Ureter (tissue), 1 donor: ENCODE results near the gene RNGTT. TPM values are rescaled to one million over a fixed set of nuclear protein-coding genes. Genes with fewer than 3 reads are reported as not detected.
"Not testable (repeated sequence)": the region's sequence is repeated elsewhere in the genome, so short reads cannot be mapped to it uniquely, and the experiment has no call there.

Source experiments
- DNase-seq: peaks from one replicate; pipeline ENCODE4 v3.0.0-alpha.2; 2020; ENCODE audit warnings: low spot score
- total RNA-seq: library from RNA; stranded (reverse); gene quantifications from one replicate; pipeline ENCODE4 v1.2.4, GENCODE V29; 2023
- donor health status: DM: yes; HTN: yes; CAD: no.

Gene RNGTT
- total RNA-seq, 1 donor from 2014 or later = 14.9 TPM

DNA sequence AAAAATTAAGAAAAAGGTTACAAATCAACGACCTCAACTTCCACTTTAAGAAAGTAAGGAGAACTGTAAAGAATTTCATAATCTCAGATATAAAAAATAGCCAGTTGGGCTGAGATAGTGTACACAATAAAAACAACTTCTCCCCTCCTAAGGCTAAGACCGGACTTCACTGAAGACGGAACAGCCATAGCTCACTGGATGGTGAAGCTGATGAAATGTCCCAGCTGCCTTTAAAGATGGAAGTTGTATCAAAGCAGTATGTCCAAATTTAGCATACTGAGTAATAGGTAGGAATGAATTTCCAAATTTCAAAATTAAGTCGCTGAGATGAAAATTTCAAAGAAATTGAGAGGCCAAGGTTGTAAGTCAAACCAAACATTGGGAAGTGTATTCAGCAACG is 153.3 kb downstream of the RNGTT start:
- no peak for DNase-seq

DNA sequence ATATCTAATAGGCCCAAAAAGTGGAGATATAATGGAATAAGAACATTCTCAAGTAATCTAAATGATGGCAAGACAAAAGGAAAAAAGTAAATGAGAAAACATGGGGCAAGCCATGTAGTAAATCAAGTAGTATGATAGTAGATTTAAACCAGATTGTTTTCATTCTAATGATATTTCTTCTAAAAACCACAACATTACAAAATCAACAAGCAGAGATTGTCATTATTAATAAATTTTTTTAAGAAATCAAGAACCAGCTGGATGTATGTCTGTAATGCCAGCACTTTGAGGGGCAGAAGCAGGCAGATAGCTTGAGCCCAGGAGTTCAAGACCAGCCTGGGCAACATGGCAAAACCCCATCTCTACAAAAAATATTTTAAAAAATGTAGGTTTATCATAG is 155.0 kb downstream of the RNGTT start:
- no peak for DNase-seq

DNA sequence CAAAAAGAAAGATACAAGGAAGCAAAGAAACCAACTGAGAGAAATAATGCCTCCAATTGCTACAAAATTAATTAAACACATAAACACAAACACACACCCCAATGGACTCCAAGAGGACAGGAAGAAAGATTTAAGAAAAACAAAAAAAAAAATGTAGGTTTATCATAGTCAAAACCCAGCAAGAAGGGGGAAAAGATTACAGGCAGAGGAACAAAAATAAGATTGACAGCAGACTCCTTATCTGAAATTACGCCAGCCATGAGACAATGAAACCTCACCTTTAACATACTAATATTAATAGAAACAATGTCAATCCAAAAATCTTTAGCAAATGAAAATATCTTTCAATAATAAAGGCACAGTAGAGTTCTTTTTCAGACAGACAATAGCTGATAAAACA is 155.8 kb downstream of the RNGTT start:
- no peak for DNase-seq

DNA sequence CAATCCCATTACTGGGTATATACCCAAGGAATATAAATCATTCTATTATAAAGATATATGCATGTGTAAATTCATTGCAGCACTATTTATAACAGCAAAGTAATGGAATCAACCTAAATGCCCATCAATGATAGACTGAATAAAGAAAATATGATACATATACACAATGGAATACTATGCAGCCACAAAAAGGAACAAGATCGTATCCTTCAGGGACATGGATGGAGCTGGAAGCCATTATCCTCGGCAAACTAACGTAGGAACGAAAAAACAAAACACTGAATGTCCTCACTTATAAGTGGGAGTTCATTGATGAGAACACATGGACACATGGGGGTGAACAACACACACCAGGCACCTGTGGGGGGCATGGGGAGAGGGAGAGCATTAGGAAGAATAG is 156.7 kb downstream of the RNGTT start:
- DNase-seq = no peak

DNA sequence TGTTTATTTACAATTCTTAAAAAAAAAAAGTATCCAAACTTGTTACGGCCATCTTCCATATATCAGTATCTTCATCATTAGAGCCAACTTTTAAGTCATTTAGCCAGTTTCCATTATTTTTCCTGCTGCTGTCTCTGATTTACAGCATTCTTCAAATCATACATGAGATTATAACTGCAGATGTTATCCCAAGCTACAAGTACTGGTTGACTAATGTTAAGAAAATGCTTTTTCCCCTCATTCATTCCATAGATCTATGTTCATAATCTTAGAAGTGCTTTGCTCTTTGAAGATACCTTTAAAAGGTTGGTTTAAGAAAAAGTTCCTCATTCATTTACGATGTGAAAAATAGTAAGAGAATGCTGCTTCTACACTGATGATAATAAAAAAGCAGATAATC is 158.7 kb downstream of the RNGTT start:
- DNase-seq = no peak

DNA sequence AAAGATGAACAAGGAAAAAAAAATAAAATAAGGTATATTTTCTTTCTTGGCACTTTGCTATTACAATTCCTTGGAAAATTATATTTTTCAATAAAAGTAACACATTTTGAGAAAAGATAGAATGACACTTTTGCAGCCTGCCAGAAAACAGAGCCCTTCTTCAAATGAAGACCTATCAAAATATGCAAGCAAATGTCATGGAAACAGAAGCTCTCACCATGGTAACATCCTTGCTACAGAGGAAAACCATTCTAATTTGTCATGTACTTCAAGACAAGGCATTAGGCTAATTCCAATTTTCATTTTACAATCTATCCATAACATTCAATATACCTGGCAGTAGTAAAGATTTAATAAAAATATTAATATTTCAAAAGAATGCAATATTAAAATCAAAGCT is 177.9 kb downstream of the RNGTT start:
- no peak for DNase-seq

DNA sequence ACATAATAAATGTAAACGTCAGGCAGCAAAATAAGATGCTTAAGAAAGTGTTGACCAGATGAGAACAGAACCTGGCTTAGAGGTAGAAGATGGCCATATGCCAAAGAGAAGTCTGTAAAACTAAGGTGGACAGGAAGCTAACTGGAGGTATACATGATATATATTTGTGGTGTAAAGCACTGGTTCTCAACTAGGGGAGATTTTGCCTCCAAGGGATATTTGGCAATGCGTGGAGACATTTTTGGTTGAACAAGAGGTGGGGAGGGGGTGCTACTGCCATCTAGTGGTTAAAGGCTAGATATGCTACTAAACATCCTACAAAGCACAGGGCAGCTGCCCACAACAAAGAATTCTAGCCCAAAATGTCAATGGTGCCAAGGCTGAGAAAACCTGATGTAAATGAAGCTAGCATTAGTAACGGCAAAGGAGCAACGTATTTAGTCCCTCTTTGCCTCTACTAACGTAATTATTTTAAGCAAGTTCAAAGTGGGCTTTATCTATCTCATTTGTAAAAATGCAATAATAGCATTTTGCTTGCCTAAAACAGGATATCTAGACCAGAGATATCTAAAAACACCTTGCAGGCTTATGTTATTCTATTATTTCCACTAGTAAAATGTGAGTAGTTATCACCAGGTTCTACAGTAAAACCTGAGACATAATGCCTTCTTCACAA is 182.6 kb downstream of the RNGTT start:
- peak; percentile 53 for DNase-seq

DNA sequence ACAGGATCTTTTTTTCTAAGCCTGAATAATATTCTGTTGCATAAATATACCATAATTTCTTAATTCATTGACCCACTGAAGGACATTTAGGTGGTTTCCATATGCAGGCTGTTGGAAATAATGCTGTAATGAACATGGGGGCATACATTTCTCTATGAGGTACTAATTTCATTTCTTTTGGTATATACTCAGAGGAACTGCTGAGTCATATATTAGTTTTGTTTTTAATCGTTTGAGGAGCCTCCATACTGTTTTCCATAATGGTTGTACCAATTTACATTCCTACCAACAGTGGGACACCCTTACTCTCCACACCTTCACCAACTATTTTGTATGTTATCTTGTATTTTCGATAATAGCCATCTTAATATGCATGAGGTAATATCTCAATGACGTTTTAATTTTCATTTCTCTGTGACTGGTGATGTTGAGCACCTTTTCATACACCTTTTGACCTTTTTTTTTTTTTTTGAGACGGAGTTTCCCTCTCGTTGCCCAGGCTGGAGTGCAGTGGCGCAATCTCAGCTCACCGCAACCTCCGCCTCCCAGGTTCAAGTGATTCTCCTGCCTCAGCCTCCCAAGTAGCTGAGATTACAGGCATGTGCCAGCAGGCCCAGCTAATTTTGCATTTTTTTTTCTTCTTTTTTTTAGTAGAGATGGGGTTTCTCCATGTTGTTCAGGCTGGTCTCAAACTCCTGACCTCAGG is 187.4 kb downstream of the RNGTT start:
- DNase-seq = no peak

DNA sequence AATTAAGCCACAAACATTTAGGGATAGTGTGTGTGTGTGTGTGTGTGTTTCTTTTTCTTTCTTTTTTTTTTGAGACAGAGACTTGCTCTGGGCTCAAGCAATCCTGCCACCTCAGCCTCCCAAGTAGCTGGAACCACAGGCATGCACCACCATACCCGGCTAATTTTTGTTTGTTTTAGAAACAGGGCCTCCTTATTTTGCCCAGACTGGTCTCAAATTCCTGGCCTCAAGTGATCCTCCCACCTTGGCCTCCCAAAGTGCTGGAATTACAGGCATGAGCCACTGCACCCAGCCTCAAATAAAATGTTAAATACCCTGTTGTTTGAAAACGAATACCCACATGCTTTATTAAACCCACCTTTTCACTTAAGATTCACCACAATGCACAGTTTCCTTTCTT is 195.3 kb downstream of the RNGTT start:
- DNase-seq = not testable (repeated sequence)

DNA sequence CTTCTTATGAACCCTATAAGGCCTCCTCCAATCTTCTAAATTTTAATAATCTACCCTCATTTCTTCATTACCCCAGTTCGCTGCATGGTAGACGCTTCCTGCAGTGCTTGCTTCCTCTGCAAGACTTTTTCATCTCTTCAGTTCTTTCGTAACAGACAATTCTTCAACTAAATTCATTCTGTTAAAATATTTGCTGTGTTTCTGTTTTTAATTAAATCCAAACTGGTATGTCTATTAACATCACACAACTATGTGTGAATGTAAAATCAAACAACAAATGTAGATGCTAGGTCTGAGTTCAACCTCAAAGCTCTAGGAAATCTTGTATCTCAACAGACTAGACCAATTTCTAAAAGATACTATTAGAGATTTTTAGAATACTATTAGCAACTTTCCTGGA is 199.3 kb downstream of the RNGTT start:
- no peak for DNase-seq

DNA sequence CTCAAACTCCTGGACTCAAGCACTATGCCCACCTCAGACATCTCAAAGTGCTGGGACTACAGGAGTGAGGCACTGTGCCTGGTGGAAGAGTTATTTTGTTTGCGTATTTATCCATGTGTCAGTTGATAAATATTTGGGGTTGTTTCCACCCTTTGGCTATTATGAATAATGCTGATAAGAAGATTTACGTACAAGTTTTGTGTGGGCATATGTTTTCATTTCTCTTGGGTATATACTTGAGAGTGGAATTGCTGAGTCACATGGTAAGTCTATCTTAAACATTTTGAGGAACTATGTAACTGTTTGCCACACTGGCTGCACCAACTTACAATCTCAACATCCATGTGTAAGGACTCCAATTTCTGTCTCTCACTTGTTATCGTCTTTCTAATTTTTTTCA is 200.3 kb downstream of the RNGTT start:
- no peak for DNase-seq

DNA sequence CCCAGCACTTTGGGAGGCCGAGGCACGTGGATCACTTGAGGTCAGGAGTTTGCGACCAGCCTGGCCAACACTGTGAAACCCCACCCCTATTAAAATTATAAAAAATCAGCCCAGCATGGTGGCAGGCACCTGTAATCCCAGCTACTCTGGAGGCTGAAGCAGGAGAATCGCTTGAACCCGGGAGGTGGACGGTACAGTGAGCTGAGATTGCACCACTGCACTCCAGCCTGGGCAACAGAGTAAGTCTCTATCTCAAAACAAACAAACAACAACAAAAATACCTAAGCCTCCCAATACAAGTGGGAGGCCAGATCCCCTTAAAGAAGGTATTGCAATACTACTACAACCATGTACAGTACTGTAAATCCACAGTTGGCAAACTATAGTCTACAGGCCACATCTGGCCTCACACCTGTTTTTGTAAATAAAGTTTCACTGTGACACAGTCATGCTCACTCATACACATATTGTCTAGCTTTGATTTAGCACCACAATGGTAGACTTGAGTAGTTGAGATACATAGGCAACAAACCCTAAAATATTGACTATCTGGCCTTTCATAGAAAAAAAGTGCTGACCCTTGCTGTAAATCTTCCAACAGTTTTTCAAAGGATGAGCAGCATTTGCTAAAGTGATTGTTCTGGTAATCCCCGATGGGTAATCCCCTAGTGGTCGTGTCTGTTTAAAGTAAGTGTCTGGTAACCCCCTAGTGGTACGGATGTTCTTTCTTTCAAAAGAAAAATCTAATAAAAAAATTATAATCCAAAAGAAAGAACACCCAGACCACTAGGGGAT is 202.0 kb downstream of the RNGTT start:
- no peak for DNase-seq

DNA sequence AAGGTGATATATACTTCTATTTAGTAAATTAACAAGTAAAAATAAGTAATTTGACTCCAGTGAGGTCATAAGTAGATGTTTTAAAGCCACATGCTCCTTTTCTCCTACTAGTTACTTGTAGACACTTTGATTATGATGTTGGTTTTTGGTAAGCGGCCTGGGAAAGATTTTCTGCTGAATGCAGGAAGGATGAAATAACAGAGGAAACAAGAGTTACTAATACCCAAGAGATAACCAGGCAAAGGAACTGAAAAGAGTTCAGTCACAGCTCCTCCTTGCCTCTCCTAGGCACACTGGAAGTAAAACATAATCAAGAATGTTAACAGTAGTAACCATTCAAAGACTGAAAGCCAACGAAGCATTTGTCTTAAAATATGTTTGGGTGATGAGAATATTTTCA is 203.3 kb downstream of the RNGTT start:
- no peak for DNase-seq

DNA sequence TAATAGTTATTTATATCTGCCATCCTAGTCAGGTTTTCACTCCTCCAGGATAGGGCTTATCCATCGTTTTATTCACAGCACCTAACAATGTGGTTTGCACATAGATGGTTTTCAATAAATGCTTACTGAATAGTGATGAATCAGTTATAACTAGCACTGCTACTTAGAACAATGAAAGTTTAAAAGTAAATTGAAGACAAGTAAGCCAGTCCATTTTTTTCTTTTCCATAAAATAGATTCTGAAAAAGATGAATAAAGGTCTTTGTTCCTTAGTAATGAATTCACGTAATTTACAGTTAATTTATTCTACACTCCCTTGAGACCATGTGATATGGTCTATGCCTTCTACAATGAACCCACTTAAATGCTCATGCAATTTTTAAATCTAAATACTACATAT is 212.5 kb downstream of the RNGTT start:
- no peak for DNase-seq

DNA sequence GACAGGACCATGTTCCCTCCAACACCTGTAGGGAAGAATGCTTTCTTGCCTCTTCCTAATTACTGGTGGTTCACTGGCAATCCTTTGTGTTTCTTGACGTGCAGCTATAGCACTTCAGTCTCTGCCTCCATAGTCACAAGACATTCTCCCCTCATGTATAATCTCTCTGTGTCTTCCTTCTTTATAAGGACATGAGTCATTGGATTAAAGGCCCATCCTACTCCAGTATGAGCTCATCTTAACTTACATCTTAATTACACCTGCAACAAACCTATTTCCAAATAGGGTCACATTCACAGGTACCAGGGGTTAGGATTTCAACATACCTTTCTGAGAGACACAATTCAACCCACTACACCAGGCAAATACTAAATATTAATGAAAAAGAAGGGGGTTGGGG is 213.6 kb downstream of the RNGTT start:
- DNase-seq = no peak

DNA sequence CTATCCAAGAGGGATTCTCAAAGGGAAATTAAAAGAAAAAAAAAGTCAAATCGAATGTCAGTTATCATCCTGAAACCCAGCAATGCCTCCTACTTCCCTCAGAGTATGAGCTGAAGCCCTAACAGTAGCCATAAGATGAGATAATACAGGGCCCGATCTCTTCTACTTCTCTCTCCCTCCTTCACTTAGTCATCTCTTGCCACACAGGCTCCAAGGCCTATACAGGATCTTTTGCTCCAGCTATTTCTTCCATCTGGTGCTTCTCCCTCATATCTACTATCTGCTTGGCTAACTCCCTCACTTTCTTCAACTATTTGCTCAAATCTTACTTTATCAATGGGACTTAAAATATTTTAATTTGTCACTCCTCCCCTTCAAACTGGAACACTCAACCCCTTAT is 215.3 kb downstream of the RNGTT start:
- DNase-seq = no peak

DNA sequence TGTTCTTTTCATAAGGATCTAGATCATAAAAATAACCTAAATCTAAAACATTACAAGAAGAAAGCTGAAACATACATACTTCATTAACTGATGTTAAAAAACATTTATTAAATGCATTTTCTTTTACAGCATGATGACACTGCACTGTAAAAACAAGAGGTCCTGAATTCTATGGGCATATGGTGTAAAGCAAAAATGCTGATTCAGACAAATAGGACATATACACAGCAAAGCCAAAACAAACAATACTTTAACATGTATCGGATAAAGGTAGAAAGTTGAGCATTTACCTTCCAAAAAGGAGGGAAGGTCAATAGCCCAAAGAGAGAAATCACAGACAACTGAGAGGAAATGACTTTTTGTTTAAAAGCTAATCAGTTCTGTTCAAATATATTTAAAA is 221.5 kb downstream of the RNGTT start:
- no peak for DNase-seq

DNA sequence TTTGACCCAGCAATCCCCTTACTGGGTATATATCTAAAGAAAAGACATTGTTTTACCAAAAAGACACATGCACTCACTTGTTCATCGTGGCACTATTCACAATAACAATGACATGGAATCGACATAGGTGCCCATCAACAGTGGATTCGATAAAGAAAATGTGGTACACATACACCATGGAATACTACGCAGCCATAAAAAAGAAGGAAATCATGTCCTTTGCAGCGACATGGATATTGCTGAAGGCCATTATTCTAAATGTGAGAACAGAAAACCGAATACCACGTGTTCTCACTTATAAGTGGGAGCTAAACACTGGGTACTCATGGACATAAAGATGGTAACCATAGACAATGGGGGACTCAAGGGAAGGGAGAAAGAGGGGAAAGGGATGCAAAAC is 222.3 kb downstream of the RNGTT start:
- no peak for DNase-seq

DNA sequence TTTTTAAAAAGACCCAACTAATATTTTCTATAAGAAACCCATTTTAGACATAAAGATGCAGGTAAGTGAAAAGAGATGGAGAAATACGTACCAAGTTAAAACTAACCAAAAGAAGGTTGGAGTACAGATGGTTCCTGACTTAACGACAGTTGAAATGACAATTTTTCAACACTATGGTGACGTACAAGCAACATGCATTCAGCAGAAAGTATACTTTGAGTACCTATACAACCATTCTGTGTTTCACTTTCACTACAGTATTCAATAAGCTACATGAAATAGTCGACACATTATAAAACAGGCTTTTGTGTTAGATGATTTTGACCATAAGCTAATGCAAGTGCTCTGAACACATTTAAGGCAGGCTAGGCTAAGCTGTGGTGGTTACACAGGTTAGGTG is 228.9 kb downstream of the RNGTT start:
- DNase-seq = no peak

DNA sequence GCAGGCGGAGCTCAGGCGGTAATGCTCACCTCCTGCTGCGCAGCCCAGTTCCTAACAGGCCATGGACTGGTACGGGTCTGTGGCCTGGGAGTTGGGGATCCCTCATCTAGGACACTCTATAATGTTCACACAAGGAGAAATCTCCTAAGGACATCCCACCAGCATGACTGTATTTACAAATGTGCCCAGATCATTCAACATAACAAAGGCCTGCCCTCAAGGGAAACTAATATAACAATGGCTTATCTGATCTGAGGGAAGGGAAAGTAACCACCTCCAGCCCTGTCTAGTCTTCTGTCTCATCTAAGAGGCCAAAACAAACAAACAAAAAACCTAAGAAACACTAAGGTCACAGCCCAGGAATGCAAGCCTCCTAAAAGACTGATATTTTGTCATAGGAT is 232.8 kb downstream of the RNGTT start:
- no peak for DNase-seq

DNA sequence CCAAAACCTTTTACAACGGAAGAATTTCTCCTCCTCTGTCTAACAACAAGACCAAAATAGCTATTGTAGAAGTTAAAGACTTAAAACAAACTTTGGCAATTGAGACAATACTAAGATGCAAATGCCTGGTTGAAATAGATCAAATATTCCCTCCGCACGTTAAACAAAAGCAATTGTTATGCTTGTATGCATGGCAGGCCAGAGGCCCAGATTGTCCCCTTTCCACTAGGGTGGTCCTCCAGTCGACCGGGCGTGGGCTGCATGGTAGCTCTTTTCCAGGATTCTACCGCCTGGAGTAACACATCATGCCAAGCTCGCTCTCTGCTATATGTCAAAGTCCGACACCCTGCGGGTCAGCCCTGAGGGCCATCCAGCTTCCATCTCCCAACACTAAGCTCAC is 234.7 kb downstream of the RNGTT start:
- no peak for DNase-seq

DNA sequence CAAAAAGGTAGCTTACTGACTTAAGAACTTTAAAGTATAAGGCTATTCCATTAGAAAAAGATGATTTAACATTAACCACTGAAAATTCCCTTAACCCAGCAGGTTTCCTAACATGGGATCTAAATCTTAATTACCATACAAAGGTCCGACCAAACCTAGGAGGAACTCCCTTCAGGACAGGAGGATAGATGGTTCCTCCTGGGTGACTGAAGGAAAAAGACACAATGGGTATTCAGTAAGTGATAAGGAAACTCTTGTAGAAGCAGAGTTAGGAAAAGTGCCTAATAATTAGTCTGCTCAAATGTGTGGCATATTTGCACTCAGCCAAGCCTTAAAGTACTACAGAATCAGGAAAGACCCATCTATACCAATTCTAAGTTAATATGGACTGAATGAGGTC is 237.0 kb downstream of the RNGTT start:
- not testable (repeated sequence) for DNase-seq
